K562 (cell line): ENCODE measurements around the gene GPRIN1. TPM values are rescaled to one million over a fixed set of nuclear protein-coding genes. Genes with fewer than 3 reads are reported as not detected.

Experiments
- CBX2 ChIP-seq: fragments of 200-600 bp; sonication (generic); IDR thresholded peaks from one replicate; pipeline ENCODE4 v1.6.1; 2012; ENCODE audit warnings: mild to moderate bottlenecking, low read length, inconsistent platforms; ENCODE audit not compliant: insufficient read depth, poor library complexity, severe bottlenecking
- CUX1 ChIP-seq: fragments of 200-800 bp; sonication (Bioruptor generic); IDR thresholded peaks from 2 replicates; pipeline ENCODE4 v1.6.1; 2016; ENCODE audit warnings: missing genetic modification characterization, missing compliant biosample characterization
- CXXC5 ChIP-seq: fragments of 250-450 bp; sonication (Bioruptor Pico); IDR thresholded peaks from 2 replicates; pipeline ENCODE4 v1.8.0; 2022; ENCODE audit warnings: inconsistent platforms, mild to moderate bottlenecking, moderate library complexity
- HNRNPUL1 ChIP-seq: fragments of 200-400 bp; formaldehyde crosslinking; IDR thresholded peaks from 2 replicates; pipeline ENCODE4 v1.6.1; 2017; ENCODE audit warnings: low read length
- HOMEZ ChIP-seq: fragments of 250-450 bp; sonication (Bioruptor Pico); IDR thresholded peaks from 2 replicates; pipeline ENCODE4 v1.4.0; 2020; ENCODE audit warnings: mild to moderate bottlenecking, moderate library complexity
- LCOR ChIP-seq: sonication (generic); formaldehyde crosslinking; IDR thresholded peaks from 2 replicates; pipeline ENCODE4 v1.8.0; 2022; ENCODE audit warnings: mild to moderate bottlenecking, missing genetic modification reagents
- MCM5 ChIP-seq: fragments of 450-650 bp; IDR thresholded peaks from 2 replicates; pipeline ENCODE4 v1.6.1; 2016; ENCODE audit warnings: low read depth
- MITF ChIP-seq: IDR thresholded peaks from 2 replicates; pipeline ENCODE4 v1.6.1; 2014; ENCODE audit warnings: antibody characterized with exemption
- NFRKB ChIP-seq: fragments of 450-650 bp; IDR thresholded peaks from 2 replicates; pipeline ENCODE4 v1.6.1; 2016; ENCODE audit warnings: low read depth
- PHB ChIP-seq: fragments of 250-450 bp; sonication (Bioruptor Pico); IDR thresholded peaks from 2 replicates; pipeline ENCODE4 v1.5.0; 2021
- ZFX ChIP-seq: sonication (generic); formaldehyde crosslinking; IDR thresholded peaks from 2 replicates; pipeline ENCODE4 v1.8.0; 2022; ENCODE audit warnings: mild to moderate bottlenecking, missing genetic modification reagents, moderate library complexity
- ZNF133 ChIP-seq: fragments of 250-450 bp; sonication (Bioruptor Pico); IDR thresholded peaks from 2 replicates; pipeline ENCODE4 v1.4.0; 2020; ENCODE audit warnings: mild to moderate bottlenecking
- ZSCAN32 ChIP-seq: fragments of 450-650 bp; formaldehyde crosslinking; IDR thresholded peaks from 2 replicates; pipeline ENCODE4 v1.4.0; 2020; ENCODE audit warnings: mild to moderate bottlenecking, moderate library complexity
- polyA plus RNA-seq, 8 experiments: library from polyadenylated mRNA; depleted of rRNA in 4 of 8; stranded (reverse) in 5 of 8; unstranded in 3 of 8; fragments of >200 nt; fragmentation: Nextera tagmentation in 2 of 8; fragmentation: Illumina TruSeq in 1 of 8; extraction: Ambion mirVana in 2 of 8; extraction: Trizol in 1 of 8; gene quantifications; 2 replicates each; pipeline versions ENCODE4 v1.2.1 to v1.2.3, GENCODE V29; 2011 to 2014; ENCODE audit warnings: inconsistent platforms in 1 of 8, missing spikeins in 1 of 8
- total RNA-seq, 7 experiments: library from RNA; depleted of rRNA in 6 of 7; stranded (reverse); fragments of >200 nt in 6 of 7; fragmentation: Illumina TruSeq in 2 of 7; extraction: Trizol in 2 of 7; gene quantifications; 2 replicates each; pipeline versions ENCODE4 v1.2.1 to v1.2.3, GENCODE V29; 2011 to 2021; ENCODE audit warnings: low replicate concordance in 1 of 7
- TF ChIP-seq, protein P1 (sequence below): fragments of 250-450 bp; sonication (Bioruptor Pico); IDR thresholded peaks from 2 replicates; pipeline ENCODE4 v1.8.0; 2022; ENCODE audit warnings: moderate library complexity, mild to moderate bottlenecking, inconsistent platforms

Gene GPRIN1
- total and polyA plus RNA-seq, 9 of the 15 experiments (the other 6 are each of a cell fraction or from before 2014, with no cell fraction given), result 0.15 to 11.6 (median 4.4) TPM

DNA sequence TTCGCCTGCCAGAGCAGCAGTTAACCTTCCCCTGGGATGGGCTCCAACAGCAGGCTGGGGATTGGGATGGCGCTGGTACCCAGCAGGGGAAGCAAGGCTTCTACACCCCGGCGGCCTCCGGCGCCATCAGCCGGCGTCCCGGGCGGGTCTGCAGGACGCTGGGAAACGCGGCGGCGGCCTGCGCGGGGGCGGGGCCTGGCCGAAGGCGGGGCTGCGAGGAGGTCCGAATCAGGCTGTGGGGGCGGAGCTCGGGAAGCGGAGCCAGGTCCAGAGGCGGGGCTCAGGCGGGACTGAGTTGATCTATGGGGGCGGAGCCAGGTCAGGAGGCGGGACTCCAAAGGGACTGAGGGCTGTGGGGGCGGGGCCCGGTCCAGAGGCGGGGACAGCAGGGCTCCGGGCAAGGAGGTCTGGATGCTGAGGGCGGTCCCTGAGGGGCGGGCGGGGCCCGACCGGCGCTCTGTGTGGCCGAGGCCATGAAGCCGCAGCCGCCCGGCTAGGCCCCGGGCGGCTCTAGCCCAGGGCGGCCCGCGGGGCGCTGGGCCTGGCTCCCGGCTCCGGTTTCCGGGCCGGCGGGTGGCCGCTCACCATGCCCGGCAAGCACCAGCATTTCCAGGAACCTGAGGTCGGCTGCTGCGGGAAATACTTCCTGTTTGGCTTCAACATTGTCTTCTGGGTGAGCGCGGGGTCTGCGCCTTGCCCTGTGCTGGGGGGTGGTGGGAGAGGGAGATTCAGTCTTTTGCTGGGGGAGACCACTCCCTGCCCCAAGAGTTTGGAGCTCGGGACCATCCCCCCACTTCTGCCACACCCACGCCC lies 37.3 kb upstream of the GPRIN1 start, which contains the start of gene TSPAN17 (continued):
- no peak for TF ChIP-seq MITF
- TF ChIP-seq ZSCAN32 (CRISPR knock-in tag), result no peak
- no peak for TF ChIP-seq NFRKB
- no peak for TF ChIP-seq MCM5
- peak; percentile 44; the same call in 1 of the 2 replicates for TF ChIP-seq LCOR (CRISPR knock-in tag)
- TF ChIP-seq ZFX, result peak; percentile 79
- peak; percentile 68 for TF ChIP-seq CXXC5 (CRISPR knock-in tag)
- no peak for TF ChIP-seq CBX2
- TF ChIP-seq, protein P1, sequence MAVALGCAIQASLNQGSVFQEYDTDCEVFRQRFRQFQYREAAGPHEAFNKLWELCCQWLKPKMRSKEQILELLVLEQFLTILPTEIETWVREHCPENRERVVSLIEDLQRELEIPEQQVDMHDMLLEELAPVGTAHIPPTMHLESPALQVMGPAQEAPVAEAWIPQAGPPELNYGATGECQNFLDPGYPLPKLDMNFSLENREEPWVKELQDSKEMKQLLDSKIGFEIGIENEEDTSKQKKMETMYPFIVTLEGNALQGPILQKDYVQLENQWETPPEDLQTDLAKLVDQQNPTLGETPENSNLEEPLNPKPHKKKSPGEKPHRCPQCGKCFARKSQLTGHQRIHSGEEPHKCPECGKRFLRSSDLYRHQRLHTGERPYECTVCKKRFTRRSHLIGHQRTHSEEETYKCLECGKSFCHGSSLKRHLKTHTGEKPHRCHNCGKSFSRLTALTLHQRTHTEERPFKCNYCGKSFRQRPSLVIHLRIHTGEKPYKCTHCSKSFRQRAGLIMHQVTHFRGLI (CRISPR knock-in tag), result 0 out of 2 replicates have a peak, but pooled peaks have one; percentile 50
- no peak for TF ChIP-seq PHB (CRISPR knock-in tag)
- 0 out of 2 replicates have a peak, but pooled peaks have one; percentile 71 for TF ChIP-seq HOMEZ (CRISPR knock-in tag)
- TF ChIP-seq HNRNPUL1, result no peak
- TF ChIP-seq ZNF133 (CRISPR knock-in tag), result no peak
- TF ChIP-seq CUX1 (CRISPR knock-in tag), result no peak
